Activated T-helper 17 cell treated with anti-CD3 and anti-CD28 coated beads, Interleukin-2, amount 50 U/mL, for 72 hours (primary cell): ENCODE data around the gene GALR2. TPM values are rescaled to one million over a fixed set of nuclear protein-coding genes. Genes with fewer than 3 reads are reported as not detected.

Experiments used
- ATAC-seq: fragments of 150-1000 bp; cut with Tn5 transposase; replicated peaks from 2 replicates; pipeline ENCODE4 v1.10.0; 2021; ENCODE audit warnings: mild to moderate bottlenecking, moderate library complexity
- H3K27ac Mint-ChIP-seq: one replicate; pipeline ENCODE4 v1.8.0; 2022; ENCODE audit warnings: mixed read lengths
- H3K27me3 Mint-ChIP-seq: one replicate; pipeline ENCODE4 v1.8.0; 2022; ENCODE audit warnings: mixed read lengths
- H3K36me3 Mint-ChIP-seq: one replicate; pipeline ENCODE4 v1.8.0; 2022; ENCODE audit warnings: low read depth, mild to moderate bottlenecking, mixed read lengths
- H3K4me1 Mint-ChIP-seq: one replicate; pipeline ENCODE4 v1.8.0; 2022; ENCODE audit warnings: mixed read lengths
- H3K4me3 Mint-ChIP-seq: one replicate; pipeline ENCODE4 v1.8.0; 2022; ENCODE audit warnings: mild to moderate bottlenecking, mixed read lengths
- H3K9me3 Mint-ChIP-seq: one replicate; pipeline ENCODE4 v1.8.0; 2022; ENCODE audit warnings: mixed read lengths
- total RNA-seq, 2 donors: library from RNA; stranded (reverse); gene quantifications; one replicate each; pipeline ENCODE4 v1.2.3, GENCODE V29; 2022

Gene GALR2
- total RNA-seq, 2 donors from 2014 or later, result 7.5 to 14.8 TPM

- H3K4me1 Mint-ChIP-seq, result no peaks in the 10 kb centered on the region
- peaks cover 46% of the 10 kb centered on the region for H3K36me3 Mint-ChIP-seq
- H3K27me3 Mint-ChIP-seq, result peaks cover 9% of the 10 kb centered on the region
- H3K4me3 Mint-ChIP-seq, result no peak overlapping the region
- peak; percentile 4 for ATAC-seq
- no peaks in the 10 kb centered on the region for H3K9me3 Mint-ChIP-seq
- no peak overlapping the region for H3K27ac Mint-ChIP-seq
These were observed 7.0 kb downstream of the GALR2 start for GRCh38 chr17:76081295-76082210.

- Mint-ChIP-seq H3K27ac (no peak overlapping the region), H3K27me3 (peaks cover 5% of the 10 kb centered on the region), H3K36me3 (peaks cover 50% of the 10 kb centered on the region), H3K4me1 (no peaks in the 10 kb centered on the region), H3K4me3 (no peak overlapping the region), H3K9me3 (no peaks in the 10 kb centered on the region)
- ATAC-seq, result no peak
These were observed 8.0 kb downstream of the GALR2 start for GRCh38 chr17:76082326-76083251.

GRCh38 chr17:76083536-76084182 is 9.1 kb downstream of the GALR2 start:
- Mint-ChIP-seq H3K9me3 (no peaks in the 10 kb centered on the region), H3K36me3 (peaks cover 49% of the 10 kb centered on the region), H3K4me1 (no peaks in the 10 kb centered on the region), H3K27me3 (peaks cover 2% of the 10 kb centered on the region), H3K27ac (no peak overlapping the region), H3K4me3 (no peak overlapping the region)
- no peak for ATAC-seq

GRCh38 chr17:76085066-76085730 is 10.6 kb downstream of the GALR2 start:
- peaks cover 63% of the 10 kb centered on the region for H3K36me3 Mint-ChIP-seq

GRCh38 chr17:76085731-76086366 is 11.3 kb downstream of the GALR2 start:
- Mint-ChIP-seq H3K36me3 (peaks cover 67% of the 10 kb centered on the region), H3K27ac (no peak overlapping the region)

More at GRCh38 chr17:76085066-76085730, 10.6 kb downstream of the GALR2 start:
- Mint-ChIP-seq H3K27ac (peak overlapping the region; percentile 23), H3K9me3 (no peaks in the 10 kb centered on the region), H3K4me3 (no peak overlapping the region), H3K27me3 (no peaks in the 10 kb centered on the region), H3K4me1 (no peaks in the 10 kb centered on the region)
- ATAC-seq, result no peak

GRCh38 chr17:76086384-76086783 is 11.8 kb downstream of the GALR2 start:
- H3K27ac Mint-ChIP-seq, result peak overlapping the region; percentile 46

More at GRCh38 chr17:76085731-76086366, 11.3 kb downstream of the GALR2 start:
- no peak for ATAC-seq
- no peaks in the 10 kb centered on the region for H3K27me3 Mint-ChIP-seq
- H3K4me1 Mint-ChIP-seq, result no peaks in the 10 kb centered on the region
- H3K4me3 Mint-ChIP-seq, result no peak overlapping the region
- H3K9me3 Mint-ChIP-seq, result no peaks in the 10 kb centered on the region

GRCh38 chr17:76087531-76087930 is 12.9 kb downstream of the GALR2 start:
- Mint-ChIP-seq H3K9me3 (no peaks in the 10 kb centered on the region), H3K27me3 (no peaks in the 10 kb centered on the region), H3K36me3 (peaks cover 80% of the 10 kb centered on the region), H3K4me3 (no peak overlapping the region), H3K4me1 (no peaks in the 10 kb centered on the region), H3K27ac (no peak overlapping the region)
- ATAC-seq, result no peak

More at GRCh38 chr17:76086384-76086783, 11.8 kb downstream of the GALR2 start:
- no peaks in the 10 kb centered on the region for H3K4me1 Mint-ChIP-seq
- no peaks in the 10 kb centered on the region for H3K27me3 Mint-ChIP-seq
- peaks cover 73% of the 10 kb centered on the region for H3K36me3 Mint-ChIP-seq
- ATAC-seq, result no peak
- H3K9me3 Mint-ChIP-seq, result no peaks in the 10 kb centered on the region
- no peak overlapping the region for H3K4me3 Mint-ChIP-seq

GRCh38 chr17:76088041-76088867 is 13.7 kb downstream of the GALR2 start:
- H3K4me1 Mint-ChIP-seq, result no peaks in the 10 kb centered on the region

GRCh38 chr17:76088868-76089576 is 14.4 kb downstream of the GALR2 start:
- H3K27me3 Mint-ChIP-seq, result no peaks in the 10 kb centered on the region
- no peak for ATAC-seq
- no peak overlapping the region for H3K27ac Mint-ChIP-seq
- no peaks in the 10 kb centered on the region for H3K9me3 Mint-ChIP-seq
- no peak overlapping the region for H3K4me3 Mint-ChIP-seq
- H3K36me3 Mint-ChIP-seq, result peaks cover 84% of the 10 kb centered on the region
- no peaks in the 10 kb centered on the region for H3K4me1 Mint-ChIP-seq

More at GRCh38 chr17:76088041-76088867, 13.7 kb downstream of the GALR2 start:
- Mint-ChIP-seq H3K4me3 (no peak overlapping the region), H3K9me3 (no peaks in the 10 kb centered on the region), H3K36me3 (peaks cover 84% of the 10 kb centered on the region), H3K27me3 (no peaks in the 10 kb centered on the region), H3K27ac (no peak overlapping the region)
- ATAC-seq, result no peak

- Mint-ChIP-seq H3K36me3 (peaks cover 84% of the 10 kb centered on the region), H3K9me3 (no peaks in the 10 kb centered on the region), H3K27me3 (no peaks in the 10 kb centered on the region), H3K4me3 (no peak overlapping the region), H3K27ac (no peak overlapping the region), H3K4me1 (no peaks in the 10 kb centered on the region)
- ATAC-seq, result no peak
These were observed 15.3 kb downstream of the GALR2 start for GRCh38 chr17:76089680-76090516.

- H3K27me3 Mint-ChIP-seq, result no peaks in the 10 kb centered on the region
- no peak for ATAC-seq
- H3K4me3 Mint-ChIP-seq, result no peak overlapping the region
- H3K36me3 Mint-ChIP-seq, result peaks cover 80% of the 10 kb centered on the region
- peak overlapping the region; percentile 13 for H3K27ac Mint-ChIP-seq
- no peaks in the 10 kb centered on the region for H3K4me1 Mint-ChIP-seq
- H3K9me3 Mint-ChIP-seq, result no peaks in the 10 kb centered on the region
These were observed 16.0 kb downstream of the GALR2 start for GRCh38 chr17:76090517-76091129.
